Right atrium auricular region (tissue), 2 donors: ENCODE measurements around the gene TYW5. TPM values are rescaled to one million over a fixed set of nuclear protein-coding genes. Genes with fewer than 3 reads are reported as not detected.

Experiments used
- DNase-seq: peaks from one replicate; pipeline ENCODE4 v3.0.0-alpha.2; 2019; ENCODE audit warnings: low spot score
- H3K27ac ChIP-seq, 2 donors: fragments of 200-600 bp; sonication (generic); 1 replicate in 1 of 2; 2 replicates in 1 of 2; pipeline ENCODE4 v1.5.1; 2016 to 2019
- H3K27me3 ChIP-seq, 2 donors: fragments of 200-600 bp; sonication (generic); one replicate each; pipeline versions ENCODE4 v1.5.1 to v1.6.0; 2017 to 2019
- H3K36me3 ChIP-seq: fragments of 200-600 bp; sonication (generic); one replicate; pipeline ENCODE4 v1.5.1; 2016
- H3K4me1 ChIP-seq, 2 donors: fragments of 200-600 bp; sonication (generic); one replicate each; pipeline versions ENCODE4 v1.5.1 to v1.6.0; 2017 to 2019
- H3K4me3 ChIP-seq, 2 donors: fragments of 200-600 bp; sonication (generic); 1 replicate in 1 of 2; 2 replicates in 1 of 2; pipeline ENCODE4 v1.5.1; 2017 to 2019; ENCODE audit warnings: mild to moderate bottlenecking in 1 of 2, moderate library complexity in 1 of 2
- H3K9me3 ChIP-seq, 2 donors: fragments of 200-600 bp; sonication (generic); one replicate each; pipeline ENCODE4 v1.5.1; 2019
- total RNA-seq, 2 donors: library from RNA; depleted of rRNA; stranded (reverse); fragments of >200 nt; gene quantifications; one replicate each; pipeline ENCODE4 v1.1.0, GENCODE V29; 2016
- TF ChIP-seq, protein P1 (sequence below), 2 donors: fragments of 200-600 bp; sonication (generic); IDR thresholded peaks; one replicate each; pipeline ENCODE4 v1.5.1; 2019; ENCODE audit warnings: antibody characterized with exemption in 2 of 2

The TYW5 gene
- total RNA-seq, 2 donors from 2014 or later = 1.9 to 3.3 TPM

- TF ChIP-seq, protein P1, sequence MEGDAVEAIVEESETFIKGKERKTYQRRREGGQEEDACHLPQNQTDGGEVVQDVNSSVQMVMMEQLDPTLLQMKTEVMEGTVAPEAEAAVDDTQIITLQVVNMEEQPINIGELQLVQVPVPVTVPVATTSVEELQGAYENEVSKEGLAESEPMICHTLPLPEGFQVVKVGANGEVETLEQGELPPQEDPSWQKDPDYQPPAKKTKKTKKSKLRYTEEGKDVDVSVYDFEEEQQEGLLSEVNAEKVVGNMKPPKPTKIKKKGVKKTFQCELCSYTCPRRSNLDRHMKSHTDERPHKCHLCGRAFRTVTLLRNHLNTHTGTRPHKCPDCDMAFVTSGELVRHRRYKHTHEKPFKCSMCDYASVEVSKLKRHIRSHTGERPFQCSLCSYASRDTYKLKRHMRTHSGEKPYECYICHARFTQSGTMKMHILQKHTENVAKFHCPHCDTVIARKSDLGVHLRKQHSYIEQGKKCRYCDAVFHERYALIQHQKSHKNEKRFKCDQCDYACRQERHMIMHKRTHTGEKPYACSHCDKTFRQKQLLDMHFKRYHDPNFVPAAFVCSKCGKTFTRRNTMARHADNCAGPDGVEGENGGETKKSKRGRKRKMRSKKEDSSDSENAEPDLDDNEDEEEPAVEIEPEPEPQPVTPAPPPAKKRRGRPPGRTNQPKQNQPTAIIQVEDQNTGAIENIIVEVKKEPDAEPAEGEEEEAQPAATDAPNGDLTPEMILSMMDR (IDR thresholded peaks at IDR 0.05) = no peak
- Histone ChIP-seq H3K36me3 (peaks cover 28% of the 10 kb centered on the region), H3K4me1 (peaks cover 0 to 41% of the 10 kb centered on the region in 2 donors), H3K9me3 (no peaks in the 10 kb centered on the region), H3K27ac (no peak overlapping the region), H3K4me3 (no peak overlapping the region), H3K27me3 (no peaks in the 10 kb centered on the region)
- no peak for DNase-seq
Observed at GRCh38 chr2:199958014-199958413, 2.7 kb upstream of the TYW5 start.

DNA sequence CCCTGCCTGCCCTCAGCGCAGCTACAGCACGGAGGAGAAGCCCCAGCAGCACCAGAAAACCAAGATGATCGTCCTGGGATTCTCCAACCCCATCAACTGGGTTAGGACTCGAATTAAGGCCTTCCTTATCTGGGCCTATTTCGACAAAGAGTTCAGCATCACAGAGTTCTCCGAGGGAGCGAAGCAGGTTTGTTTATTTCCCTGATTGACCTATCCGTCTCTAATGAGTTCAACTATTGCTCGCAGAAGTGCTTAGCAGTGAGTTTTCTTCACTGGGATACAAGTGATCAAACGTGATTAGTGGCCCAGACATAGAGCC, 730 bp upstream of the TYW5 start:
- H3K36me3 ChIP-seq = peaks cover 12% of the 10 kb centered on the region
- peak overlapping the region; percentile 90 to 92 for H3K27ac ChIP-seq
- TF ChIP-seq, protein P1 (IDR thresholded peaks at IDR 0.05) = no peak
- H3K27me3 ChIP-seq = no peaks in the 10 kb centered on the region
- no peak for DNase-seq
- peaks cover 0 to 41% of the 10 kb centered on the region in 2 donors for H3K4me1 ChIP-seq
- H3K9me3 ChIP-seq = no peaks in the 10 kb centered on the region
- peak overlapping the region; percentile 88 to 91 for H3K4me3 ChIP-seq

DNA sequence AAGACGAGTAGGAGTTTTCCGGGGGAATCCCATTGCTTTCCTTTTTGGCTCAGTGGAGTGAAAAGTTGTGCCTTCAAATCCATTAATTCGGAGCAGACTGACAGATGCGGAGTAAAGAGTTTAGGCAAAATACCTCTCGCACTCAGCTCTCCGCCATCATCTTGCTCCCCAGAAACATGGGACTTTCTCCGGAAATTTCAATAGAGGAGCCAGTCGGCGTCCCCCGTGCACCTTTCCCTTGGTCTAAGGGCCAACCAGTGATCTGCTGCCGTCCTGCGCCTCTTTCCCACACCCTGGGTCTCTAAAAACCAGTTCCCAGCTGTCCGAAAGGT, 318 bp downstream of the TYW5 start:
- no peak for DNase-seq
- Histone ChIP-seq H3K27me3 (no peaks in the 10 kb centered on the region), H3K9me3 (no peaks in the 10 kb centered on the region), H3K36me3 (peaks cover 6% of the 10 kb centered on the region), H3K4me3 (peak overlapping the region; percentile 88 to 91), H3K27ac (peak overlapping the region; percentile 90 to 92), H3K4me1 (peaks cover 0 to 41% of the 10 kb centered on the region in 2 donors)
- TF ChIP-seq, protein P1 (IDR thresholded peaks at IDR 0.05) = no peak

GRCh38 chr2:199951023-199951422, 4.3 kb downstream of the TYW5 start:
- Histone ChIP-seq H3K4me3 (no peak overlapping the region), H3K27ac (no peak overlapping the region), H3K36me3 (peaks cover 14% of the 10 kb centered on the region), H3K9me3 (no peaks in the 10 kb centered on the region), H3K27me3 (no peaks in the 10 kb centered on the region), H3K4me1 (peaks cover 0 to 17% of the 10 kb centered on the region in 2 donors)
- DNase-seq = no peak
- TF ChIP-seq, protein P1 (IDR thresholded peaks at IDR 0.05) = no peak

GRCh38 chr2:199950396-199950795, 4.9 kb downstream of the TYW5 start:
- TF ChIP-seq, protein P1 (IDR thresholded peaks at IDR 0.05) = no peak
- peaks cover 14% of the 10 kb centered on the region for H3K36me3 ChIP-seq

DNA sequence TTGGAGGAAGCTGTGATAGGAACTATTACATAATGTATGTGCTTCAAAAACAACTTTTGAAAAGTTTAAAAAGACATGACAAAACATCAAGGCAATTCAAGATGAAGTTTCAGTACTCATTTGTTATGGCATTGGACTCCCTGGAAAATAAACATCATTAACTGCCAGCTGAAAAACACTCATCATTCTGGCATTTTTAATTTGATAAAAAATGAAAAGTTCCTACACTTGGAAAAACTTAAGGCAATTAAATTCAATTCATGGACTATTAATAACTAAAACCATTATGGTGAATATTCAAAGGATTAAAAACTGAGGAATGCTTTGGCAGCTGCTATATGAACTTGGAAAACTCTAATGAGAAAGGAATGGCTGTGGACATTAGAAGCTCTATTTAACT, 8.5 kb downstream of the TYW5 start:
- Histone ChIP-seq H3K9me3 (no peaks in the 10 kb centered on the region), H3K4me1 (no peaks in the 10 kb centered on the region), H3K36me3 (peaks cover 20% of the 10 kb centered on the region), H3K27me3 (no peaks in the 10 kb centered on the region), H3K27ac (no peak overlapping the region), H3K4me3 (no peak overlapping the region)
- TF ChIP-seq, protein P1 (IDR thresholded peaks at IDR 0.05) = no peak
- no peak for DNase-seq

More at GRCh38 chr2:199950396-199950795, 4.9 kb downstream of the TYW5 start:
- DNase-seq = no peak
- no peak overlapping the region for H3K27ac ChIP-seq
- H3K27me3 ChIP-seq = no peaks in the 10 kb centered on the region
- no peak overlapping the region for H3K4me3 ChIP-seq
- peaks cover 0 to 16% of the 10 kb centered on the region in 2 donors for H3K4me1 ChIP-seq
- H3K9me3 ChIP-seq = no peaks in the 10 kb centered on the region
